HEK293 (cell line): ENCODE data around the gene CALHM3.
"Not testable (repeated sequence)": the region's sequence is repeated elsewhere in the genome, so short reads cannot be mapped to it uniquely, and the experiment has no call there.

Experiments
- CTCF ChIA-PET: fragments of 350-600 bp; formaldehyde crosslinking; extraction: SDS; loops from one replicate; lab custom pipeline; 2021; ENCODE audit warnings: antibody characterized with exemption; lab: Yijun Ruan, JAX
- POLR2A ChIA-PET: fragments of 300-600 bp; formaldehyde crosslinking; extraction: SDS; loops from one replicate; lab custom pipeline; 2020; ENCODE audit warnings: antibody characterized with exemption, inconsistent platforms; lab: Yijun Ruan, JAX
- H3K27ac ChIP-seq: fragments of 200-500 bp; sonication (Bioruptor generic); 2 replicates; pipeline ENCODE4 v1.5.1; 2014; ENCODE audit warnings: low read depth, low read length, control low read depth, inconsistent platforms; ENCODE audit errors: extremely low read depth
- H3K36me3 ChIP-seq, 2 experiments: fragments of 200-500 bp in 1 of 2; sonication (Bioruptor generic) in 1 of 2; 1 replicate in 1 of 2; 2 replicates in 1 of 2; pipeline ENCODE4 v1.5.1; 2014 to 2017; ENCODE audit warnings: inconsistent platforms in 2 of 2, low read length in 2 of 2; ENCODE audit not compliant: control insufficient read depth in 2 of 2, insufficient read depth in 1 of 2
- H3K4me1 ChIP-seq: fragments of 200-500 bp; sonication (Bioruptor generic); 2 replicates; pipeline ENCODE4 v1.5.1; 2014; ENCODE audit warnings: mild to moderate bottlenecking, low read length, inconsistent platforms; ENCODE audit not compliant: control insufficient read depth, insufficient read depth
- H3K4me3 ChIP-seq: 2 replicates; pipeline ENCODE4 v1.5.1; 2011; ENCODE audit warnings: low read depth, mild to moderate bottlenecking, control low read depth, low read length, moderate library complexity
- H3K9me3 ChIP-seq: fragments of 200-500 bp; sonication (Bioruptor generic); 2 replicates; pipeline ENCODE4 v1.5.1; 2014; ENCODE audit warnings: low read depth, low read length, inconsistent platforms; ENCODE audit not compliant: control insufficient read depth, insufficient read depth
- PRDM1 ChIP-seq: fragments of 450-650 bp; formaldehyde crosslinking; IDR thresholded peaks from 2 replicates; pipeline ENCODE4; 2016; ENCODE audit warnings: missing biosample characterization, missing genetic modification characterization
- PRDM6 ChIP-seq: fragments of 450-650 bp; formaldehyde crosslinking; IDR thresholded peaks from 2 replicates; pipeline ENCODE4 v1.5.1; 2017; ENCODE audit warnings: missing biosample characterization, missing genetic modification characterization
- RBAK ChIP-seq: fragments of 450-650 bp; formaldehyde crosslinking; IDR thresholded peaks from 2 replicates; pipeline ENCODE4 v1.5.1; 2016; ENCODE audit warnings: missing biosample characterization, missing genetic modification characterization
- ZBTB11 ChIP-seq: fragments of 450-650 bp; formaldehyde crosslinking; conservative IDR thresholded peaks from 2 replicates; pipeline ENCODE4 v1.5.1; 2016; ENCODE audit warnings: low read depth, missing biosample characterization, missing genetic modification characterization
- ZNF112 ChIP-seq: fragments of 450-650 bp; formaldehyde crosslinking; IDR thresholded peaks from 2 replicates; pipeline ENCODE4 v1.5.0; 2017; ENCODE audit warnings: missing biosample characterization, missing genetic modification characterization
- ZNF394 ChIP-seq: fragments of 450-650 bp; formaldehyde crosslinking; IDR thresholded peaks from 2 replicates; pipeline ENCODE4 v1.5.1; 2016; ENCODE audit warnings: missing biosample characterization, missing genetic modification characterization, mild to moderate bottlenecking, moderate library complexity, borderline replicate concordance
- ZNF426 ChIP-seq: fragments of 450-650 bp; formaldehyde crosslinking; IDR thresholded peaks from 2 replicates; pipeline ENCODE4 v1.5.1; 2017; ENCODE audit warnings: missing biosample characterization, missing genetic modification characterization, mild to moderate bottlenecking, inconsistent platforms, moderate library complexity
- ZNF433 ChIP-seq: fragments of 450-650 bp; formaldehyde crosslinking; IDR thresholded peaks from 2 replicates; pipeline ENCODE4 v1.5.1; 2016; ENCODE audit warnings: missing biosample characterization, missing genetic modification characterization, low read depth
- ZNF518A ChIP-seq: fragments of 450-650 bp; formaldehyde crosslinking; conservative IDR thresholded peaks from 2 replicates; pipeline ENCODE4 v1.5.1; 2016; ENCODE audit warnings: low read depth, missing biosample characterization, missing genetic modification characterization
- ZNF558 ChIP-seq: fragments of 450-650 bp; formaldehyde crosslinking; IDR thresholded peaks from 2 replicates; pipeline ENCODE4 v1.5.1; 2016; ENCODE audit warnings: missing biosample characterization, missing genetic modification characterization
- ZNF791 ChIP-seq: fragments of 450-650 bp; formaldehyde crosslinking; IDR thresholded peaks from 2 replicates; pipeline ENCODE4 v1.5.1; 2016; ENCODE audit warnings: missing biosample characterization, missing genetic modification characterization

The CALHM3 gene

GRCh38 chr10:103504181-103504783 is 25.2 kb upstream of the CALHM3 start (continued):
- peak; percentile 74; the same call in 1 of the 2 replicates for TF ChIP-seq PRDM6 (tag by site-specific recombination)
- peak; percentile 90 for TF ChIP-seq RBAK (tag by site-specific recombination)
- TF ChIP-seq PRDM1 (tag by site-specific recombination), result peak; percentile 98
- no peak for TF ChIP-seq ZNF112 (tag by site-specific recombination)

- ChIA-PET CTCF (interaction anchor here (1.4 to 1.5 kb wide), 4 partner anchors 11 to 61 kb away, joined by 4 to 7 read pairs (median 4); partner anchors contain the start of gene NEURL1), POLR2A (interaction anchor here (0.6 to 1.6 kb wide), 4 partner anchors 10 to 209 kb away, joined by 3 to 15 read pairs (median 6); partner anchors contain the start of gene NEURL1)
- not testable (repeated sequence) for H3K9me3 ChIP-seq, H3K4me3 ChIP-seq, H3K27ac ChIP-seq, H3K36me3 ChIP-seq, H3K4me1 ChIP-seq
- TF ChIP-seq ZNF791 (tag by site-specific recombination) (0 out of 2 replicates have a peak, but pooled peaks have one; percentile 40), ZNF394 (peak; percentile 51; the same call in 1 of the 2 replicates), ZNF518A (tag by site-specific recombination) (peak; percentile 59; the same call in 1 of the 2 replicates), ZBTB11 (tag by site-specific recombination) (peak; percentile 38; the same call in 1 of the 2 replicates), ZNF426 (tag by site-specific recombination) (peak; percentile 34), ZNF433 (tag by site-specific recombination) (0 out of 2 replicates have a peak, but pooled peaks have one; percentile 20), ZNF558 (tag by site-specific recombination) (0 out of 2 replicates have a peak, but pooled peaks have one; percentile 16)
Measured at GRCh38 chr10:103503777-103504176, 24.7 kb upstream of the CALHM3 start.
